Fibroblast of gingiva (primary cell): ENCODE data around the gene PPP1R26.
"Not testable (repeated sequence)": the region's sequence is repeated elsewhere in the genome, so short reads cannot be mapped to it uniquely, and the experiment has no call there.

Source experiments
- DNase-seq: peaks from one replicate; pipeline ENCODE4 v3.0.0-alpha.2; 2011; ENCODE audit warnings: low read depth

PPP1R26 gene

GRCh38 chr9:135522931-135523330 lies 43.3 kb downstream of the PPP1R26 start:
- no peak for DNase-seq

DNA sequence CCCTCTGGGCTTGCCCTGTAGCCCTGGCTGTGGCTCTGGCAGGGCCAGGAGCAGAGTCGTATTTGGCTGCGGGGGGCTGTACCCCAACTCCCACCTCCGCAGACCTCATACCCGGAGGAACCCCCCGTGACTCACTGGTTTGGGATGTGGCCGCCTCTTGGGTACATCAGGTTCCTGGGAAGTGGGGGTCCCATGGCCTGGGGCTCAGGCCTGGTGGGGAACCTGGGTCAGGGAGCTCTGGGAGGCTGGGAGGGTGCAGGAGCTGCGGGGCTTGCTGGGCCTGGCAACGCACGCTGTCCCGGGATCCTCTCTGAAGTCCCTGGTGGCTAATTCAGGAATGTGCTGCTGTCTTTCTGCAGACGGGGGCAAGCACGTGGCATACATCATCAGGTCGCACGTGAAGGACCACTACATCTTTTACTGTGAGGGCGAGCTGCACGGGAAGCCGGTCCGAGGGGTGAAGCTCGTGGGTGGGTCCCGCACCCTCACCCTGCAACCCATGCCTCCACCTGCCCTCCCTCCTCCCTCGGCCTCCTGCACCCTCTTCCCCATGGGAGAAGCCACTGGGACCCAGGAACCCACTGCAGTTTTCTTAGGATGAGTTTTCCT lies 44.0 kb downstream of the PPP1R26 start:
- no peak for DNase-seq

DNA sequence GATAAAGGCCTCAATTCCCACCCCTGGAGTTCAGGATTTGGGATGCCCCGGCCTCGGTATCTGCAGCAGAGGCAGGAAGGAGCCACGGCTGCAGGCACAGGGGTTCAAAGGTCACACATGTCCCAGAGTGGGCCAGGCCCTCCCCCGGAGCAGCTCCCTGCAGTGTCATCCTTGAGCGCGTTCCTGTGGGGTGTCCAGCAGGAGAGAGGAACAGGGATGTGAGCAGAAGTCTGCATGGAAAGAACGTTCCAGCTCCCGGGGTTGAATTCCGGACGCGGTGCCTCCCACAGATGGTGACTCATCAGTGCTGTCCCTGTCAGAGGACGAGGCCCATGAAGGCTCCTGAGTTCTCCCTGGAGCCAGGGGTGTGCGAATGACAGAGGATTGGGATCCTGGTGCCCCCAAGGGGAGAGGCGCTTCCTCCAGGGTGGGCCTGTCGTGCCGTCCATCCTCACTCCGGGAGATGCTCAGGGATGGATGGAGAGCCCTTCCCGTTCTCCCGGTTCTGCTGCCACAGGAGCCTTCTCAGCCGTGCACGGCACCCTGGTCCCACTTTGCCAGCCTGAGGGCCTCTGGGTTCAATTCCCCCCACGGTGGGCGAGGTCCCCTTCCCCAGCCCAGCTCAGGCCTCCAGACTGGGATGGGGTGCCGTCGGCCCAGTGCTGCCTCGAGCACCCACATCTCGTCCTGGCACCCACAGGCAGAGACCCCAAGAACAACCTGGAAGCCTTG lies 44.7 kb downstream of the PPP1R26 start:
- DNase-seq = no peak

- DNase-seq = no peak
Observed at GRCh38 chr9:135525241-135526088, 45.9 kb downstream of the PPP1R26 start.

- no peak for DNase-seq
Observed at GRCh38 chr9:135526089-135526729, 46.6 kb downstream of the PPP1R26 start.

DNA sequence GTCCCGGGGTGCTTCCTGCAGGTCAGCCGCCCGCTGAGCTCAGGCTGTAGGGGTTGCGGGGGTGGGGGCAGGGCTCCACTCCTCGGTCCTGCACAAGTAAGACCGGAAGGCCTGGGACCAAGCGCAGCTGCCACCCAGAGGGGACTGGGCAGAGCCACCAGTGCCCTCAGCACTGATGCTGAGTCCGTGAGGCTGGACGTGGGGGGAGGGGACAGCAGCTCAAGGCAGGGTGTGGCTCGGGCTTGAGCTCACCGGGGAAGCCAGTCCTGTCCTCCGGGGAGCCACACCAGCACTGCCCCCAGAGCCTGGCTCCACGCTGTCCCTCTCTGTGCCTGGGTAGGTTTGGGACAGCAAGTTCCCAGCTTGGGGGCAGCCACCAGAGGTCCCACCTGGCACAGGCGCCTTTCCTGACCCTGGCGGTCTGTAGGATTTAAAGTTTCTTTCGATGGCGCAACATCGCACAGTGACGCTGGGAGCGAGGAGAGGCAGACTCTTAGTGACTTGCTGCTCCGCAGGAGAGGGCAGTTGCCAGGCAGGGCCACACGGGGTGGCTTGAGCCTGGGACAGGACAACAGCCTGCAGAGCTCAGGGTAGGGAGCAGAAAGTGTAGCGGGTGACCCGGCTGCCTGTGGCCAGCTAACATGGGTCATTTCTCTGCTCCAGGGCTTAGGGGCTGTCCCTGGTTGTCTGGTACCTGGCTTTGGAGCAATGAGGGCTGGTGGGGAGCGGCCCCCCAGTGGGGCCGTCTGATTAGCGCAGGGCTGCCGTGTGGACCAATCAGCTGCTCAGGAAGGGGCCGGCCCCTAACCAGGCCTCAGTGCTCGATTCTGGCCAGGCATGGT lies 47.4 kb downstream of the PPP1R26 start:
- no peak for DNase-seq

GRCh38 chr9:135528842-135529435 lies 49.4 kb downstream of the PPP1R26 start:
- DNase-seq = not testable (repeated sequence)

DNA sequence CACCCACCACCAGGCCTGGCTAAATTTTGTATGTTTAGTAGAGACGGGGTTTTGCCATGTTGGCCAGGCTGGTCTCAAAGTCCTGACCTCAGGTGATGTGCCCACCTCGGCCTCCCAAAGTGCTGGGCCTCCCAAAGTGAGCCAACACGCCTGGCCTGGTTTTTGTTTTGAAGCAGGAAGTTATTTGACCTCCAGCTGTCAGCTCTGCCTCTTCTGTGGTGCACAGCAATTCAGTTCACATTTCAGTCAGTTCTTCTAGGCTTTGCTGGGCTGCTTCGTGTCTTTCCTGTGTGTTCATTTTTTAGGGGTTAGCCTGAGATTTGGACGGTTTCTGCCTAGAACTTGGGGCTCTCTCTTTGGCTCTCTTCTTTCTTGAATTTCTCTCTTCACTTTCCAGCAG lies 50.6 kb downstream of the PPP1R26 start:
- no peak for DNase-seq

- no peak for DNase-seq
Observed at GRCh38 chr9:135531096-135531495, 51.5 kb downstream of the PPP1R26 start.

DNA sequence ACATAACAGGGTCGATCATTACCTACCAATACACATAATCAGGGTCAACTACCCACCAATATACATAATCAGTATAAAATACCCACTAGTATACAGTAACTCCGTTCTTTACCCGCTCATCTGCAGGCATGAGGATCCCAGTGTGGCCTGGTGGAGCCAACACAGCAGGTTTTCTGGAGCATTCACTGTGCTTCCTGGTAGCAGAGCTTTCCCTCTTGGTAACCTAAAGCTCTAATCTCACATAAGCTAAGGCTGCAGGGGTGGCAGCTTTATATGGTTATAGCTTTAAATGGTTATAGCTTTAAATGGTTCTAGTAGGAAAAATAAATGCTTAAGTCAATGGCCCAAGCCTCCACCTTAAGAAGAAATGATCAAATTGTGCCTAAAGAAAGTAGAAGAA lies 53.5 kb downstream of the PPP1R26 start:
- no peak for DNase-seq

DNA sequence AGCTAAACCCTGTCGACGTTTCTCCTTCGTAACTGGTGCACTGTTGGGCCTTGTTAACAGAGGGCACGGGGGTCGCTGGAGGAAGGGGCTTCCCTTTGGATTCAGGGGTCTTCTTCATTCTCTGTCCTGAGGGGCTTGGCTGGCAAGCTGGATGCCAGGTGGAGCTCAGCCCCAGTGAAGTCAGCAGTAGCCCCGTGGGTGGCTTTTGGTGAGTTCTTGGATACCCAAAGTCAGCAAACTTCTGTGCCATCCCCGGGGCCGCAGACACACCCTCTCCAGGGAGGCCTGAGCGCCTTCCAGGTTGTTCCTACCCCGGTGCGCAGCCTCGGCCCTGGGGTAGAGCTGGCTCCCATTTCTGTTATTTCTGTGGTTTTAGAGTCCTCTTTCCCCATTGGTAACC lies 54.1 kb downstream of the PPP1R26 start:
- no peak for DNase-seq

DNA sequence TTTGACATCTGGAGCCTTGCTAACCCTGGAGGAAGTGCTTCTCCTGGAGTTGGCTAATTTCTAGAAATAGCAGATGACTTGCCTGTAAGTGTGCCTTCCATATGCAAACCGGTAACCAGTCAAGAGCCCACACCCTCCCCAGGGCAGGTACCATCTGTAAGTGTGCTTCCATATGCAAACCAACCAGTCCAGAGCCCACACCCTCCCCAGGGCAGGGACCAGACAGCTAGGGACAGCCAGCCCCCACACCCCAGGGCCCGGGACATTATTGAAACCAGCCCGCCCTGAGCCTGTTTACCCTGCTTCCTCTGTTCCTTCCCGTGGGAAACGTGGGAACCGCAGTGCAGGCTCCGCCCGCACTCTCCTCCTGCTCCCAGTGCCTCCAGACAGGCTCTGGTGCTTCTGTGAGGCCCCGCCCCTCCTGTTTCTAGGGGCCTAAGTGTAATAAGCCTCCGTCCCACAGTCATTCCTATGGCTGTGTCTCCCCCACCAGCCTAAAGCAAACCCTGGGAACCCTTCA lies 54.7 kb downstream of the PPP1R26 start:
- DNase-seq = not testable (repeated sequence)

GRCh38 chr9:135534826-135535225 lies 55.2 kb downstream of the PPP1R26 start:
- DNase-seq = not testable (repeated sequence)

- DNase-seq = not testable (repeated sequence)
Observed at GRCh38 chr9:135535631-135536030, 56.0 kb downstream of the PPP1R26 start.

- DNase-seq = peak; percentile 35
Observed at GRCh38 chr9:135536216-135536615, 56.6 kb downstream of the PPP1R26 start.
